HepG2 (cell line): ENCODE results near the gene AADAT.

Experiments
- CBFB ChIP-seq: sonication (generic); formaldehyde crosslinking; IDR thresholded peaks from 2 replicates; pipeline ENCODE4 v1.4.0; 2020; ENCODE audit warnings: missing genetic modification reagents
- CREB1 ChIP-seq, 2 experiments: fragments of 450-650 bp in 1 of 2; IDR thresholded peaks; 2 replicates each; pipeline ENCODE4 v1.6.1; 2016 to 2017; ENCODE audit warnings: control low read depth in 1 of 2, mild to moderate bottlenecking in 1 of 2, missing compliant biosample characterization in 1 of 2, missing genetic modification characterization in 1 of 2
- GABPA ChIP-seq, 2 experiments: IDR thresholded peaks; 2 replicates each; pipeline ENCODE4 v1.6.1; 2011 to 2016; ENCODE audit warnings: low read depth in 2 of 2, low read length in 1 of 2, missing biosample characterization in 1 of 2, missing genetic modification characterization in 1 of 2
- KDM1A ChIP-seq: IDR thresholded peaks from 2 replicates; pipeline ENCODE4 v1.6.1; 2016; ENCODE audit warnings: missing compliant biosample characterization
- TCF12 ChIP-seq, 2 experiments: fragments of 450-650 bp in 1 of 2; sonication (generic) in 1 of 2; formaldehyde crosslinking in 1 of 2; IDR thresholded peaks; 2 replicates each; pipeline versions ENCODE4 v1.6.1 to v1.8.0; 2017 to 2022; ENCODE audit warnings: antibody characterized with exemption in 1 of 2, mild to moderate bottlenecking in 1 of 2, missing genetic modification reagents in 1 of 2, moderate library complexity in 1 of 2
- TOE1 ChIP-seq: sonication (generic); formaldehyde crosslinking; IDR thresholded peaks from 2 replicates; pipeline ENCODE4 v1.4.0; 2020; ENCODE audit warnings: mild to moderate bottlenecking, missing genetic modification reagents
- ZNF616 ChIP-seq: sonication (generic); formaldehyde crosslinking; IDR thresholded peaks from 2 replicates; pipeline ENCODE4 v1.5.0; 2020; ENCODE audit warnings: low read depth, mild to moderate bottlenecking, missing genetic modification reagents
- TF ChIP-seq, protein P1 (sequence below): sonication (generic); formaldehyde crosslinking; IDR thresholded peaks from 2 replicates; pipeline ENCODE4 v1.8.1; 2023; ENCODE audit warnings: missing genetic modification reagents, inconsistent platforms, borderline replicate concordance
- TF ChIP-seq, protein P2 (sequence below), 2 experiments: IDR thresholded peaks; 2 replicates each; pipeline ENCODE4 v1.6.1; 2011 to 2012; ENCODE audit warnings: low read length in 2 of 2, borderline replicate concordance in 1 of 2, low read depth in 1 of 2, mild to moderate bottlenecking in 1 of 2, moderate library complexity in 1 of 2
- TF ChIP-seq, protein P3 (sequence below): sonication (generic); formaldehyde crosslinking; IDR thresholded peaks from 2 replicates; pipeline ENCODE4 v1.8.1; 2023; ENCODE audit warnings: mild to moderate bottlenecking, missing genetic modification reagents
- TF ChIP-seq, protein P4 (sequence below): sonication (generic); formaldehyde crosslinking; IDR thresholded peaks from 2 replicates; pipeline ENCODE4 v1.4.0; 2020; ENCODE audit warnings: missing genetic modification reagents

DNA sequence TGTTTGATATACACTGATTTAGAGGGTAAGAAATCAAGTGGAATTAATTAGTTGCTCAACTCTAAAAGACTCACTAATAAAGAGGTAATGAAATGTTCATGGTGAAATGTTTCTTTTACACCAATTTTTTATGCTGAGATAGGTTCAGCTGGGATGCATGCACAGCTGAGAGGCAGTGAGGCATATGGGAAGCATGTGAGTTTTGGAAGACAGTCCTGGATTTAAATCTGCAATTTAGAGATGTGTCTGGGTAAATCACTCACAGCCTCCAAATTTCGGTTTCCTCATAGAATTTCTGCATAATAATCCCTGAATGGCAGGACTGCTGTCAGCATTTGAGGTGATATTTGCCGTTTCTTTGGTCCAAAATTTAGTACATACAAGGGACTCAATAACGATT, 48.2 kb upstream of the AADAT start:
- TF ChIP-seq, protein P1, sequence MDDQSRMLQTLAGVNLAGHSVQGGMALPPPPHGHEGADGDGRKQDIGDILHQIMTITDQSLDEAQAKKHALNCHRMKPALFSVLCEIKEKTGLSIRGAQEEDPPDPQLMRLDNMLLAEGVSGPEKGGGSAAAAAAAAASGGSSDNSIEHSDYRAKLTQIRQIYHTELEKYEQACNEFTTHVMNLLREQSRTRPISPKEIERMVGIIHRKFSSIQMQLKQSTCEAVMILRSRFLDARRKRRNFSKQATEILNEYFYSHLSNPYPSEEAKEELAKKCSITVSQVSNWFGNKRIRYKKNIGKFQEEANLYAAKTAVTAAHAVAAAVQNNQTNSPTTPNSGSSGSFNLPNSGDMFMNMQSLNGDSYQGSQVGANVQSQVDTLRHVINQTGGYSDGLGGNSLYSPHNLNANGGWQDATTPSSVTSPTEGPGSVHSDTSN (CRISPR knock-in tag) = no peak
- TF ChIP-seq CREB1 (IDR thresholded peaks at IDR 0.05) (no peak), CREB1 (CRISPR knock-in tag; IDR thresholded peaks at IDR 0.05) (no peak), ZNF616 (CRISPR knock-in tag) (no peak), GABPA (IDR thresholded peaks at IDR 0.05; ENCODE audit: low read depth, low read length) (no peak), GABPA (CRISPR knock-in tag; IDR thresholded peaks at IDR 0.05; ENCODE audit: low read depth) (no peak), KDM1A (CRISPR knock-in tag) (no peak), TCF12 (IDR thresholded peaks at IDR 0.05) (no peak), TCF12 (CRISPR knock-in tag; IDR thresholded peaks at IDR 0.05) (no peak), TOE1 (no peak), CBFB (no peak)
- TF ChIP-seq, protein P2, sequence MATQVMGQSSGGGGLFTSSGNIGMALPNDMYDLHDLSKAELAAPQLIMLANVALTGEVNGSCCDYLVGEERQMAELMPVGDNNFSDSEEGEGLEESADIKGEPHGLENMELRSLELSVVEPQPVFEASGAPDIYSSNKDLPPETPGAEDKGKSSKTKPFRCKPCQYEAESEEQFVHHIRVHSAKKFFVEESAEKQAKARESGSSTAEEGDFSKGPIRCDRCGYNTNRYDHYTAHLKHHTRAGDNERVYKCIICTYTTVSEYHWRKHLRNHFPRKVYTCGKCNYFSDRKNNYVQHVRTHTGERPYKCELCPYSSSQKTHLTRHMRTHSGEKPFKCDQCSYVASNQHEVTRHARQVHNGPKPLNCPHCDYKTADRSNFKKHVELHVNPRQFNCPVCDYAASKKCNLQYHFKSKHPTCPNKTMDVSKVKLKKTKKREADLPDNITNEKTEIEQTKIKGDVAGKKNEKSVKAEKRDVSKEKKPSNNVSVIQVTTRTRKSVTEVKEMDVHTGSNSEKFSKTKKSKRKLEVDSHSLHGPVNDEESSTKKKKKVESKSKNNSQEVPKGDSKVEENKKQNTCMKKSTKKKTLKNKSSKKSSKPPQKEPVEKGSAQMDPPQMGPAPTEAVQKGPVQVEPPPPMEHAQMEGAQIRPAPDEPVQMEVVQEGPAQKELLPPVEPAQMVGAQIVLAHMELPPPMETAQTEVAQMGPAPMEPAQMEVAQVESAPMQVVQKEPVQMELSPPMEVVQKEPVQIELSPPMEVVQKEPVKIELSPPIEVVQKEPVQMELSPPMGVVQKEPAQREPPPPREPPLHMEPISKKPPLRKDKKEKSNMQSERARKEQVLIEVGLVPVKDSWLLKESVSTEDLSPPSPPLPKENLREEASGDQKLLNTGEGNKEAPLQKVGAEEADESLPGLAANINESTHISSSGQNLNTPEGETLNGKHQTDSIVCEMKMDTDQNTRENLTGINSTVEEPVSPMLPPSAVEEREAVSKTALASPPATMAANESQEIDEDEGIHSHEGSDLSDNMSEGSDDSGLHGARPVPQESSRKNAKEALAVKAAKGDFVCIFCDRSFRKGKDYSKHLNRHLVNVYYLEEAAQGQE (IDR thresholded peaks at IDR 0.05; ENCODE audit: borderline replicate concordance in 1 of 2, low read depth in 1 of 2, low read length in 2 of 2) = no peak
- TF ChIP-seq, protein P3, sequence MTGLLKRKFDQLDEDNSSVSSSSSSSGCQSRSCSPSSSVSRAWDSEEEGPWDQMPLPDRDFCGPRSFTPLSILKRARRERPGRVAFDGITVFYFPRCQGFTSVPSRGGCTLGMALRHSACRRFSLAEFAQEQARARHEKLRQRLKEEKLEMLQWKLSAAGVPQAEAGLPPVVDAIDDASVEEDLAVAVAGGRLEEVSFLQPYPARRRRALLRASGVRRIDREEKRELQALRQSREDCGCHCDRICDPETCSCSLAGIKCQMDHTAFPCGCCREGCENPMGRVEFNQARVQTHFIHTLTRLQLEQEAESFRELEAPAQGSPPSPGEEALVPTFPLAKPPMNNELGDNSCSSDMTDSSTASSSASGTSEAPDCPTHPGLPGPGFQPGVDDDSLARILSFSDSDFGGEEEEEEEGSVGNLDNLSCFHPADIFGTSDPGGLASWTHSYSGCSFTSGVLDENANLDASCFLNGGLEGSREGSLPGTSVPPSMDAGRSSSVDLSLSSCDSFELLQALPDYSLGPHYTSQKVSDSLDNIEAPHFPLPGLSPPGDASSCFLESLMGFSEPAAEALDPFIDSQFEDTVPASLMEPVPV (CRISPR knock-in tag) = no peak
- TF ChIP-seq, protein P4, sequence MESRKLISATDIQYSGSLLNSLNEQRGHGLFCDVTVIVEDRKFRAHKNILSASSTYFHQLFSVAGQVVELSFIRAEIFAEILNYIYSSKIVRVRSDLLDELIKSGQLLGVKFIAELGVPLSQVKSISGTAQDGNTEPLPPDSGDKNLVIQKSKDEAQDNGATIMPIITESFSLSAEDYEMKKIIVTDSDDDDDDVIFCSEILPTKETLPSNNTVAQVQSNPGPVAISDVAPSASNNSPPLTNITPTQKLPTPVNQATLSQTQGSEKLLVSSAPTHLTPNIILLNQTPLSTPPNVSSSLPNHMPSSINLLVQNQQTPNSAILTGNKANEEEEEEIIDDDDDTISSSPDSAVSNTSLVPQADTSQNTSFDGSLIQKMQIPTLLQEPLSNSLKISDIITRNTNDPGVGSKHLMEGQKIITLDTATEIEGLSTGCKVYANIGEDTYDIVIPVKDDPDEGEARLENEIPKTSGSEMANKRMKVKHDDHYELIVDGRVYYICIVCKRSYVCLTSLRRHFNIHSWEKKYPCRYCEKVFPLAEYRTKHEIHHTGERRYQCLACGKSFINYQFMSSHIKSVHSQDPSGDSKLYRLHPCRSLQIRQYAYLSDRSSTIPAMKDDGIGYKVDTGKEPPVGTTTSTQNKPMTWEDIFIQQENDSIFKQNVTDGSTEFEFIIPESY (CRISPR knock-in tag) = no peak
